Chondrocyte (in vitro differentiated cells): ENCODE measurements around the gene ALX4. TPM values are rescaled to one million over a fixed set of nuclear protein-coding genes. Genes with fewer than 3 reads are reported as not detected.

Experiments
- DNase-seq: peaks from one replicate; pipeline ENCODE4 v3.0.0; 2021; ENCODE audit warnings: mixed read lengths, low spot score
- H3K27ac Mint-ChIP-seq: one replicate; pipeline ENCODE4 v1.8.0; 2021; ENCODE audit warnings: mild to moderate bottlenecking, moderate library complexity, mixed read lengths; ENCODE audit not compliant: unreplicated experiment
- H3K27me3 Mint-ChIP-seq: 2 replicates; pipeline ENCODE4 v1.8.0; 2021; ENCODE audit warnings: low read depth, mixed read lengths
- H3K36me3 Mint-ChIP-seq: 2 replicates; pipeline ENCODE4 v1.8.0; 2021; ENCODE audit warnings: low read depth, mixed read lengths
- H3K4me1 Mint-ChIP-seq: 2 replicates; pipeline ENCODE4 v1.8.0; 2021; ENCODE audit warnings: low read depth, mild to moderate bottlenecking, mixed read lengths
- H3K4me3 Mint-ChIP-seq: one replicate; pipeline ENCODE4 v1.8.0; 2021; ENCODE audit warnings: mild to moderate bottlenecking, moderate library complexity, mixed read lengths; ENCODE audit not compliant: unreplicated experiment
- H3K9me3 Mint-ChIP-seq: 2 replicates; pipeline ENCODE4 v1.8.0; 2021; ENCODE audit warnings: low read depth, mixed read lengths
- total RNA-seq: library from RNA; stranded (reverse); gene quantifications from 3 replicates; pipeline ENCODE4 v1.2.1, GENCODE V29; 2021
- TF ChIP-seq, protein P1 (sequence below): fragments of 200-600 bp; sonication (generic); IDR thresholded peaks from 2 replicates; pipeline ENCODE4 v1.5.0; 2021; ENCODE audit warnings: antibody characterized with exemption, mild to moderate bottlenecking, moderate library complexity

Gene ALX4
- total RNA-seq, 1 donor from 2014 or later: not detected

DNA sequence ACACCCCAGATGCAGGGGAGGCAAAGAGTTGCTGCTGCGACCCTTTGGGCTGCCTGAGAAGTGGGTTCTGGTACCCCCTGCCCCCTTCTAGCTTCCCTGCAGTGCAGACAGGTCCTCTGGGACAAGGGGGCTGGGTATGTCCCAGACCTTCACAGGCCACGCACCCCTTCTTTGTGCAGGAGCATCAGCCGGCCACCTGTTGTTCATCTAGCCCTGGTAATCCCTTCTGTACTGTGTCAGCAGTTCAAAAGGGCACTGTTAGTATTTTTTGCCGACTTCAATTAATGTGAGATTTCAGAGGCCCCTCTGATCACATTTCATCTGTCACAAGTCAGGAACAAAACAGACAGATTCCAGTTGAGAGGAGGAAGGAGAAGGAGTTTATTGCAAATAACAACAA lies 49.9 kb downstream of the ALX4 start:
- H3K27ac Mint-ChIP-seq: no peak overlapping the region
- H3K4me1 Mint-ChIP-seq: no peaks in the 10 kb centered on the region
- no peaks in the 10 kb centered on the region for H3K27me3 Mint-ChIP-seq
- no peaks in the 10 kb centered on the region for H3K9me3 Mint-ChIP-seq
- no peak for DNase-seq
- H3K4me3 Mint-ChIP-seq: no peak overlapping the region
- no peaks in the 10 kb centered on the region for H3K36me3 Mint-ChIP-seq
- TF ChIP-seq, protein P1, sequence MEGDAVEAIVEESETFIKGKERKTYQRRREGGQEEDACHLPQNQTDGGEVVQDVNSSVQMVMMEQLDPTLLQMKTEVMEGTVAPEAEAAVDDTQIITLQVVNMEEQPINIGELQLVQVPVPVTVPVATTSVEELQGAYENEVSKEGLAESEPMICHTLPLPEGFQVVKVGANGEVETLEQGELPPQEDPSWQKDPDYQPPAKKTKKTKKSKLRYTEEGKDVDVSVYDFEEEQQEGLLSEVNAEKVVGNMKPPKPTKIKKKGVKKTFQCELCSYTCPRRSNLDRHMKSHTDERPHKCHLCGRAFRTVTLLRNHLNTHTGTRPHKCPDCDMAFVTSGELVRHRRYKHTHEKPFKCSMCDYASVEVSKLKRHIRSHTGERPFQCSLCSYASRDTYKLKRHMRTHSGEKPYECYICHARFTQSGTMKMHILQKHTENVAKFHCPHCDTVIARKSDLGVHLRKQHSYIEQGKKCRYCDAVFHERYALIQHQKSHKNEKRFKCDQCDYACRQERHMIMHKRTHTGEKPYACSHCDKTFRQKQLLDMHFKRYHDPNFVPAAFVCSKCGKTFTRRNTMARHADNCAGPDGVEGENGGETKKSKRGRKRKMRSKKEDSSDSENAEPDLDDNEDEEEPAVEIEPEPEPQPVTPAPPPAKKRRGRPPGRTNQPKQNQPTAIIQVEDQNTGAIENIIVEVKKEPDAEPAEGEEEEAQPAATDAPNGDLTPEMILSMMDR: no peak

DNA sequence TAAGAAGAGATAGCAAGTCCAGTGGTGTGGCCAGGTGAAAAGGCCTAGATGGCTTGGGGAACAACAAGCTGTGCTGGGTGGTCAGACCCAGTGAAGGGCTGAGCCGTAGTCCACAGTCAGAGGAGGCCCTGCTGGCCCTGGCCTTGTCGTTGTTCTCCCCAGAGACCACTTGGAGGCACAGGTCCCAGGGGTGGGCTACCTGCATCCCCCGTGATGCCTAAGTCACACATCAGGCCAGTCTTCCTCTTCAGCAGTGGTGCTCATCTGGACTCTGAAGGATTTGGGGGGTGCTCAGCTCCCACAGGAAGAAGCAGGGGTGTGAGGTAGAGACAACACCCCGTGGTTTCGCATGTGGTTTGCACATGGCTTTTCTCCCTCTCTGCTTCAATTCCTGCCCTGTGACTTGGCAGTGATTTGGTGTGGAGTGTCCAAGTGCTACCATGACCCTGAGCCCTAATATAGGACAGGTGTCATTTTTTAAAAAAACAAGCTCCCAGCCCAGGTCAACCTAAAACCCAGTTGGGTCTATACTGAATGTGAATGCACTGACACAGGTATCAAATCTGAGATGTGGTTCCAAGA lies 51.0 kb downstream of the ALX4 start:
- TF ChIP-seq, protein P1: no peak
- no peaks in the 10 kb centered on the region for H3K4me1 Mint-ChIP-seq
- no peak overlapping the region for H3K4me3 Mint-ChIP-seq
- no peak for DNase-seq
- no peaks in the 10 kb centered on the region for H3K9me3 Mint-ChIP-seq
- no peaks in the 10 kb centered on the region for H3K36me3 Mint-ChIP-seq
- H3K27me3 Mint-ChIP-seq: no peaks in the 10 kb centered on the region
- no peak overlapping the region for H3K27ac Mint-ChIP-seq

DNA sequence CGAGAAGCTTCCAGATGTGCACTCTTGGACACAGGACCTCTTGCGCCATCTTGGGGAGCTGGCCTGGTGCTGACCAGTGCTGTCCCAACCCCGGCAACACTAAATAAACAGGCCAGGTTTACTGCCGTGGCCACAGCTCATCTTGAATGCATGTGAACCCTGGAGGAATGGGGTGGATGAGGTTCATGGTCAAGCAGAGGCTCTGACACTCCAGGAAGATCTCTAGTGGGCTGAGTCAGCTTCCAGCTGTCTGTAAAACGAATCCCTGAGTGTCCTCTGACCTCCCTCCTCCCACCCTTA lies 51.8 kb downstream of the ALX4 start:
- TF ChIP-seq, protein P1: no peak
- Mint-ChIP-seq H3K9me3 (peaks cover 7% of the 10 kb centered on the region), H3K4me3 (no peak overlapping the region), H3K27ac (no peak overlapping the region), H3K4me1 (no peaks in the 10 kb centered on the region), H3K27me3 (no peaks in the 10 kb centered on the region), H3K36me3 (peaks cover 2% of the 10 kb centered on the region)
- DNase-seq: no peak

DNA sequence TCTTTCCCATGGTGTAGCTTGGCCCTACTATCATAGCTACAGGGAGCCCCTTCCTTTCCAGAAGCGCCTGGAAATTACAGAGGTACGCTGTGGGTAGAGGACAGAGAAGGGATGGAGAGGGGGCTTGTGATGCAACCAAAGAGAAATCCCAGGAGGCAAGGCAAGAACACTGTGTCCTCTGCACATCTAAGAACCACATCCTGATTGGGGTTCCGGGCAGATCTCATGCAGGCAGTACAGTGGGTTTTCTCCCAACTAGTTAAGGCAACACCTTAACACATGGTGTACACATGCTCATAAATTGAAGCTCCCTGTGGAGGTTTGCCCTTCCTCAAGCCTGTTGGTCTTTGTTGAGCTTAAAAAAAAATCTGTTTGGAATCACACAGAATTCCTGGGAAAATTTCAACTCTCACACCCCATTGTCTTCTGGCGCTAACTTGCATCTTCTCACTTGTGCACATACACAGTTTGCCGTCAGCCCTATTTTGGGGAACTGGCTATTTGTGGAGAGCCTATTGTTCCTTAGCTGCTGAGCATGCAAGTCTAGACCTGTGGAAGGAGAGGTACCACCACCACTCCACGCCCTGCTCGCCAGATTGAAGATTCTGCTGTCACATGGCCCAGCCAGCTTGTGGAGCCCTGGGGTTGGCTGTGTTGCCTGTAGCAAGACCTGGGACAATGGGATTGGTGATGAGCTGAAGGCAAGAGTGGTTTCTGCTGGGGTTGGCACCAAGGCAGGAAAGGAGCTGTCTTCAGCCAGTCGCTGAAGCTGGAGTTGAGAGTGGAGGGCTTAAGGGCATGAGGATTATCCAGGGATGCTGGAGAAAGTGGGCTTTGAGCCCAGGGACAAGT lies 52.4 kb downstream of the ALX4 start:
- H3K27me3 Mint-ChIP-seq: no peaks in the 10 kb centered on the region

DNA sequence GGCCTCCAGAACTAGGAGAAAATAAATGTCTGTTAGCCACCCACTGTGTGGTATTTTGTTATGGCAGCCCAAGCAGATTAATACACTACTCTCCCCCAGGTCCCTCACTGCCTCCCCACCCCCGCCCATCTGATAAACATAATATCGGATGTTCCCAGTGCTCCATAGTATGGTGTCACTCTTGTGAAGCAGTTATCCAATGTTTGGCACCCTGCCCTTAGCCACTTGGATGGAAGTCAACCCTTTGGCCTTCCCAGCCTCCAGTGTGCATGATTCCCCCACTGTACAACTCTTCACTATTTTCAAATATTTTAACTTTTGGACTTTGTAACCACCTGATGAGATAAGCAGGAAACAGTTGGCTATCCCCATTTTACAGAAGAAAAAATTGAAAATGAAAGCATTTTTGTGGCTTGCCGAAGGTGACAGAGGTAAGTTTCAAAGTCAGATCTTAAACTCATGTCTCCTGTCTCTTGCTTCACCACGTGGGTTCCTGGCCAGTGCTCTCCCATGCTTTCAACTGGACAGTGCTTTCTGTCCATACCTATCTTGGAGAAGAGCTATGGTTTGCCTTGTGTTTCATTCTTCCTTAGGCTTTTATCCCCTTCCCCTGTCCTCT lies 53.2 kb downstream of the ALX4 start:
- H3K4me3 Mint-ChIP-seq: no peak overlapping the region
- peaks cover 20% of the 10 kb centered on the region for H3K9me3 Mint-ChIP-seq
- no peak for DNase-seq
- no peaks in the 10 kb centered on the region for H3K27me3 Mint-ChIP-seq
- no peak overlapping the region for H3K27ac Mint-ChIP-seq
- no peaks in the 10 kb centered on the region for H3K4me1 Mint-ChIP-seq
- TF ChIP-seq, protein P1: no peak
- H3K36me3 Mint-ChIP-seq: peaks cover 15% of the 10 kb centered on the region

More for the DNA sequence above, 52.4 kb downstream of the ALX4 start:
- no peak for DNase-seq
- TF ChIP-seq, protein P1: no peak
- peaks cover 13% of the 10 kb centered on the region for H3K9me3 Mint-ChIP-seq
- no peaks in the 10 kb centered on the region for H3K4me1 Mint-ChIP-seq
- H3K36me3 Mint-ChIP-seq: peaks cover 7% of the 10 kb centered on the region
- no peak overlapping the region for H3K27ac Mint-ChIP-seq
- H3K4me3 Mint-ChIP-seq: no peak overlapping the region
